GM19328 (cell line): ENCODE measurements around the gene LRRC56.

Experiments used
- ATAC-seq: cut with Tn5 transposase; IDR thresholded peaks from one replicate; pipeline ENCODE4 v1.9.1; 2021; ENCODE audit warnings: mild to moderate bottlenecking, moderate library complexity; ENCODE audit not compliant: unreplicated experiment

Gene LRRC56

DNA sequence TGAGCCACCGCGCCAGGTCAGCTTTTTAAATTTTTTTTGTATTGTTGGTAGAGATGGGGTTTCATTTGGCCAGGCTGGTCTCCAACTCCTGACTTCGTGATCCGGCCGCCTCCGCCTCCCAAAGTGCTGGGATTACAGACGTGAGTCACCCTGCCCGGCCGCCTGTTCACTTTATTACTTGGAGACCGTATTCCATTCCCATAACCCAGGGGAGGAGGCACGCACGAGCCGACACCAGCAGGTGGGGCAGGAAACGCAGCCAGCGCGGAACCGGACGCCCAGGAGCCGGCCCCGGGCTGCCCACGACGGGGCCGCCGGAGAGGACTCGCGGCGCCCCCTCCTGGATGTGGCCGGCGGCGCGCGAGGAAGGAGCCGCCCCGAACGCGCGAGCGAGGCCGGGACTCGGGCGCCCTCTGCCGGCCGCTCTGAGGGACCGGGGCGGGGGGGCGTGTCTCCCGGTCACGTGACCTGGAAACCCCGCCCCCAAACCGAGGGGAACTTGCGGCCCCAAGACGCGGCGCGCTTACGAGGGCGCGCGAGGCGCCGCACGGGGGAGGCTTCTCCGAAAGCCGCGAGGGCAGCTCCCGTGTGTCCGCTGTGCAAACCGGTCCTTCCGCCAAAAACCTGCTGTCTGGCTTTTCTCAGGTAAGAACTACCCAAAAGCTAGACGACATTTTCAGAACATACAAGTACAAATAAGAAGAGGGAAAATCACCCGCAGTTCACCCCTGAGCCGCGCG, 18.7 kb upstream of the LRRC56 start:
- peak; percentile 88 for ATAC-seq

DNA sequence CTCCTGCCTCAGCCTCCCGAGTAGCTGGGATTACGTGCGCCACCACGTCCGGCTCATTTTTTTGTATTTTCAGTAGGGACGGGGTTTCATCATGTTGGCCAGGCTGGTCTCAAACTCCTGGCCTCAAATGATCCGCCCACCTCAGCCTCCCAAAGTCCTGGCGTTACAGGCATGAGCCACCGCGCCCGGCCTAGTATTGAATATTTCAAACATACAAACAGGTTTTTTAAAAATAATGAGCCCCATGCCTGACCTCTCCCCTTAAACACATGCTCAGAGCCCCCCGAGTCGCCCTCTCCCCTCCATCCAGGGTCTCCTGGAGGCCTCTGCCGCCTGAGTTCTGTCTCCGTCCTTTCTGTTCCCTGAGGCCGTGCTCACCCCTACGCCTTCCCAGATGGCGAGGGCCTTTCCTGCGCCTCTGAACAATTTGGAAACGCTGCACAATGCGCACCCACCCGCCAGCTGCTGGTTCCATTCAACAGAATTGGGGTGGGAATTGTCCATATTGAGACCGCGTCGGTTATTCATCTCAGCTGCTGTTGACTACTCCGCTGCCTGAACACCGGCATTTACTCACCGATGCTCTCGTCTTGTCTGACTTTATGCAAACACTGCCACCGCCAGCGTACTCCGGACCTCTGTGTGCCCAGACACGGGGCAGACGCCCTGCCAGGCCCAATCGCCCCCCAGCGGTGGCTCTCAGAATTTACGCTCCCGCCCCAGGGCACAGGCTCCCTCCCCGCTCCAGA, 16.7 kb upstream of the LRRC56 start:
- no peak for ATAC-seq

DNA sequence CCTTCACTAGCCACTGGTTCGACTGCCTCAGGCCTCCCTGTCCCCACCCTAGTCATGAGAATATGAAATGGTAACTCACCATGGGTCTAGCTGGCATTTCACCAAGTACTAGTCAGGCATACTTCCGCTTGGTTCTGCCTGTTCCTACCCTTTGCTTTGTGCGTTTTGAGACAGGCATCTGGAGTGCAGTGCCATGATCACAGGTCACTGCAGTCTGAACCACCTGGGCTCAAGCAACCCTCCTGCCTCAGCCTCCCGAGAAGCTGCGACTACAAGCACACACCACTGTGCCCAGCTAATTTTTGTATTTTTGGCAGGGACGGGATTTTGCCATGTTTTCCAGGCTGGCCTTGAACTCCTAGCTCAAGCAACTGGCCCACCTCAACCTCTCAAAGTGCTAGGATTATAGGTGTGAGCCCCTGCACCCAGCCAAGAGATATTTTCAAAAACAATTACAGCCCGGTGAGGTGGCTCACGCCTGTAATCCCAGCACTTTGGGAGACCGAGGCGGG, 16.1 kb upstream of the LRRC56 start:
- ATAC-seq: no peak

DNA sequence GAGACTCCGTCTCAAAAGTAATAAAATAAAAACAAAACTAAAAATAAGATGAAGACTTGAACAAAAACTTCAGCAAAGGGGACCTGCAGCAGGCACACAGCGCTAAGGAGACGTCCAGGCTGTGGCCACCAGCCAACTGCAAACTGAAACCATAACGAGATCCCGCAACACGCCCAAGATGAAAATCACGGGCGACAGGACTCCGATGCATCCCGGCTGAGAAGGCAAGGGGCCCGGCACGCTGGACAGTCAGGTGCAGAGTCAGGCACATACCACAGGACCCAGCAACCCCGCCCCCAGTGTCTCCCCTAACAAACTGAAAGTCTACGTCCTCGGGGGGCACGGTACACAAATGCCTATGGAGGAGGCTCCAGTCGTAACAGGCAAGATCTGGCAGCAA, 11.1 kb upstream of the LRRC56 start:
- ATAC-seq: no peak

DNA sequence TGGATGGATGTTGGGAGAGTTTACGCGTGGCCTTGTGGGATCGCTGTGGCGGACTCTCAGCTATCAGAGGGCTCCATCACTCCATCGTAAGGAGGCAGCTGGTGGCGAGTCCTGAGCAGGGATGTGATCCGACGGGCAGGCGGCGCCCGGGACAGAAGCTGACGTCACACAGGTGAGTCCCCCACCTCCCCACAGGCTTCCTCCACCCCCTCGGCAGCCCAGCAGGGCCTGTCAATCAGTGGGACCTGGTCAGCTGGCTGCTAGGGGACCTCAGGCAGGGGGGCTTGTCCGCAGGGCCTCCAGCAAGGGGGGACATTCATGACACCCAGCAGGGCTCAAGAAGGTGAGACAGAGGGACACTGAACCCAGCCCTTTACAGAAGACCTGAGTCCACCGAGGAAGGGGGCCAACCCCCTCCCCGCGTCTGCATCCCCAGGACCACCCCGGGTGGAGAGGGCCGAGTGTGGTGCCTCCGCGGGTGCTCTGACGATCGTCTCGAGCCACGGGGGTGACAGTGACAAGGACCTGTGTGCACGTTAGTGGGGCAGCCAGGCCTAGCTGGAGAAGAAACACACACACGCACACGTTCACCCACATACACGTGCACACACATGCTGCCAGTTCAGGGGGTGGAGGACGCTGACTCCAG, 9.0 kb upstream of the LRRC56 start:
- ATAC-seq: no peak

DNA sequence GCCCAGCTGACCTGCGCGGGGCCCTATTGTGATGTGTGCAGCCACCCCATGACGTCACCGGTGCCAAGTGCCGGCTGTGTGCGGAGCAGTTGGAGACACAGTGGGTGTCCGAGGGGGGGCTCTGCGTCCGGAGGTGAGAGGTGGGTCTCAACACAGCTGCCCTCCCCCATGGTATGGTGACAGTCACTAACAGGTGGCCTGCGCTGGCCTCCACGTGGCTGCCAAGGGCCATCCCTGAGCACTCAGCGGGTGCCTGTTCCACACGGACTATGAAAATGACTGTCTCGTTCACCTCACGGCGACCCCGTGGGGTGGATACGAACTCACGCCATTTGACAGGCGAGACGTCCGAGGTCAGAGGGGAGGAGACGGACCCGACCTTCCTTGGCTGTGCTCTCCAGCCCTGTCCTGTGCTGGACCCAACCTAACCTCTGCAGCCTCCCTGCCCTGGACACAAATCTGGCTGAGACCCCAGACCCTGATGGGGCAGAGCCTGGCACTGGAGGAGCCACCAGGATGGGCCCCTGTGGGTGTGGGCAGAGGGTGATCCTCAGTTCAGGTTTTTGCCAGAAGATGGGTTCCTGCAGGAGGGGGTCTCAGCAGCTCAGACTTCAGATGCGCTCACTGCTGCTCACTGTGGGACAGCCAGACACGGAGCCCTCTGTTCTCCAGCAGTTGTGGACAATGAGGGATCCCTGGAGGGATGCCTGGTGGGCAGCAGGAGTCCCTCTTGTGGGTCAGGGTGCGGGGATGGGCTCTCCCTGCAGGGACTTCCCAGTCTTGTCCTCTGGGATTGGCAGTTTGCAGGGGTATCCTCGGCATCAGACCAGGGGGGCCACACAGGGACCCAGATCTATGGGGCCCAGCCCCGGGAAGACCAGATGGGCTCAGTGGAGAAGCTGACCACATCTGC, 8.3 kb upstream of the LRRC56 start:
- no peak for ATAC-seq

DNA sequence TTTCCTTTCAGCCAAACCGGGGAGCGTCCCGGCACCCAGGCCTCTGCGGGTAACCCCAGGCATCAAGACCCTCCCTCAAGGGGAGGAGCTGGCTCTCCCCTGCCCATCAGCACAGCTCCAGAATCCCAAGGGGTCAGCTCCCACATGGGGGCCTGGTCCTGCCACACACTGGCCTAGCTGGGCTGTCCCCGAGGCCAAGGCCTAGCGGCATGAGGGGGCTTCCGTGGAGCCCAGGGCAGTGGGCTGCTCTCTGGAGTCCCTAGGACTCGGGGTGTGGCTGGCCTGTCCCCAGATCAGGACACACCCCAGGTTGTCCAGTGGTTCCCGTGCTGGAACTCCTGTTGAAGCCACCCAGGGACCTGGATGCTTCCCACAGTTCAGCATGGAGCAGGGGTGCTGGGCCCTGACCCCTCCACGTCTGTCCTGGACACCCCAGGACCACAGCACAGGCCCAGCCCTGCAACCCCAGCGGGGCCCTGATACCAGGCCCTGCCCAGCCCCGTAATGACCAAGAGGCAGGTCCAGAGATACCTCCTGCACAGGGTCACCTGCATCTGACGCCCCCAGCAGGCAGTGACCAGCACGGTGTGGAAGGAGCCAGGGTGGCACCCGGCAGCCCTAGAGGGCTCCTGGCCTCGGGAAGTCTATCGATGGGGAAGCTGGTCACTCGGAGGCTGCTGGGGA, 7.5 kb upstream of the LRRC56 start:
- no peak for ATAC-seq

DNA sequence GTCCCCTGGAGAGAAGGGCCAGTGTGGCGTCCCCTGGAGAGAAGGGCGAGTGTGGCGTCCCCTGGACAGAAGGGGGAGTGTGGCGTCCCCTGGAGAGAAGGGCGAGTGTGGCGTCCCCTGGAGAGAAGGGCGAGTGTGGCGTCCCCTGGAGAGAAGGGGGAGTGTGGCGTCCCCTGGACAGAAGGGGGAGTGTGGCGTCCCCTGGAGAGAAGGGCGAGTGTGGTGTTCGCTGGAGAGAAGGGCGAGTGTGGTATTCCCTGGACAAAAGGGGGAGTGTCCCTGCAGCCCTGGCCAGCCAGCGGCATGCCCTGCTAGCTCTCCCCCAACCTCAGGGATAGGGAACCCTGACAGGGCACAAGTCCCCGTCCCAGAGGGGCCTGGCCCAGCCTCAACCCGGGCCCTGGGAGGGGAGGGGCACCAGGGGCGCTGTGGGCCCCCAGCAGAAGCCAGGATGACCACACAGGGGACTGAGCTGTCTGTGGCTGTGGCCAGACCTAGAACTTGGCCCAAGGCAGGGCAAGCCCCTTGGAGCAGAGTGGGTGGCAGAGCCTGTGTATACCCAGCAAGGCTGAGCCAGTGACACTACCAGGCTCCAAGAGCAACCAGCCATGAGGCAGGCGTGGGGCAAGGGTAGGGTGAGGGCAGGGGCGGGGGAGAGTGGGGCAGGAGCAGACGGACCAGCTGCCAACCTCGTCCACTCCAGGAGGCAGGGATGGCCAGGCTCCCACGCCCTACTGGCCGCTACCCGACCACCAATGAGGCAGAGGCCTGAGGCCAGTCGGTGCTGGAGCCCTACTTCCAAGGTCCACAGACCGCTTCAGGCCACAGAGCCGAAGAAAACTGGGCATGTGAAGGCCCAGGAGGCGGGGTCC, 6.1 kb upstream of the LRRC56 start:
- no peak for ATAC-seq

DNA sequence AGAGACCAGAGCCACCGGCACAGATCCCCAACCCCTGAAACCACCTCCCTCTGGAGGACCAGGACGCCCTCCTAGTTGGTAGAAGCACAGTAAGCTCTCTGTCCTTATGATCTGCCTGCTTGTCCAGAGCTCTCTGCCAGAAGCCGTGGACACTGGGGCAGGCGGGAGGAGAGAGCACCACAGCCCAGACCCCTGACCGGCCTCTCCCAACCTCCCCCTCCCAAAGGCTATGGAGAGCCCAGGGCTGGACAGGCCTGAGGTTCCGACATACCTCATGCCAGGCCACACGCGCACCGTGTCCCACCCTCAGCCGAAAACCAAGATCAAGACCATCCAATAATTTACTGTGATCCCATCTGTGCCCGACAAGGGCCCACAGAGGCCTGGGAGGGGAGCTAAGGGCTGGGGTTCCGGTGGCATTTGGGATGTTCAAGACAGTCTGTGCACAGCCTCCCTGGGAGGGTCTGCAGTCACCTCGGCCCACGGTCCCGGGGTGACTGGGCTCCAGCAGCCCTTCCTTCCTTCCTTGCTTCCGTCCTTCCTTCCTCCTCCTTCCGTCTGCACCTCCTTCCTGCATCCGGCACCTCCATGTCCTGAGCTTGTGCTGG, 5.3 kb upstream of the LRRC56 start:
- no peak for ATAC-seq

DNA sequence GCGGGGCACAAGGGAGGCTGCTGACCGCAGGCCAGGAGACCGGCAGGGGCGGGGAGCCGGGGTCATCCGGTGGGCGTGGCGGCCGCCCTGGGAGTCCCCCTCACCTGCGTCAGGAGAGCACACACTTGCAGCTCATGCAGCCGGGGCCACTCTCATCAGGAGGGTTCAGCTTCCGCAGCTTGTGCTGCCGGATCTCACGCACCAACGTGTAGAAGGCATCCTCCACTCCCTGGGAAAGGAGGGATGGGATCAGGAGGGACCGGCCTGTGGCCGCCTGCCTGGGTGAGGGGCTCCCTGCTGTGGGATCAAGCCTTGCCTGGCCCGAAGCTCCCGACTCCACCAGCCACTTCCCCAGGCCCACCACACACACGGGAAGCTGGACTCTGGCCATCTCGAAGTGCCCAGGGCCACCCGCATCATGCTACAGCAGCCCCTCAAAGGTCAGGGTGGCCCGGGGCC, 4.8 kb upstream of the LRRC56 start:
- no peak for ATAC-seq

DNA sequence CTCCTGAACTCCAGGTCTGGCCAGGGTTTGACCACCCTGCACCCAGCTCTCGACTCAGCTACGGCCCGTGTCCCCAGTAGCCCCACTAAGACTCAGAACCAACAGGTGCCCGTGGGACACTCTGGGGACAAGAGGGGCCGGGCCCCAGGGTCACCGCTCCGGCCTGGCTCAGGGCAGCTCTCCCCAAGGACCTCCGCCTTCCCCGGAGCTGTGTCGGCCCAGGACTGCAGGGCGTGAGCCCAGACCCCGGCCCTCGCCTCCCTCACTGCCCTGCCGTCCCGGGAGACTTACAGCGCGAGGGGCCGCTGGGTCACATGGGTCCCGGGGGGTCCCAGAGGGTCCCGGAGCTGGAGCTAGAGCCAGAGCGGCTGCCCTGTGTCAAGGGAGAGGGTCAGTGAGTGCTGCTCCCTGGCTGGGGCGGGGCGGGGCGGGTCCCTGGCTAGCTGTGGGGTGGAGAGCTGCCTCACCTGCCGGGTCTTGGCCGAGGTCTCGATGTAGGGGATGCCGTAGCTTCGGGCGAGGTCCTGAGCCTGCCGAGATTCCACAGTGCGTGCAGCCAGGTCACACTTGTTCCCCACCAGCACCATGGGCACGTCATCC, 4.2 kb upstream of the LRRC56 start:
- ATAC-seq: no peak

DNA sequence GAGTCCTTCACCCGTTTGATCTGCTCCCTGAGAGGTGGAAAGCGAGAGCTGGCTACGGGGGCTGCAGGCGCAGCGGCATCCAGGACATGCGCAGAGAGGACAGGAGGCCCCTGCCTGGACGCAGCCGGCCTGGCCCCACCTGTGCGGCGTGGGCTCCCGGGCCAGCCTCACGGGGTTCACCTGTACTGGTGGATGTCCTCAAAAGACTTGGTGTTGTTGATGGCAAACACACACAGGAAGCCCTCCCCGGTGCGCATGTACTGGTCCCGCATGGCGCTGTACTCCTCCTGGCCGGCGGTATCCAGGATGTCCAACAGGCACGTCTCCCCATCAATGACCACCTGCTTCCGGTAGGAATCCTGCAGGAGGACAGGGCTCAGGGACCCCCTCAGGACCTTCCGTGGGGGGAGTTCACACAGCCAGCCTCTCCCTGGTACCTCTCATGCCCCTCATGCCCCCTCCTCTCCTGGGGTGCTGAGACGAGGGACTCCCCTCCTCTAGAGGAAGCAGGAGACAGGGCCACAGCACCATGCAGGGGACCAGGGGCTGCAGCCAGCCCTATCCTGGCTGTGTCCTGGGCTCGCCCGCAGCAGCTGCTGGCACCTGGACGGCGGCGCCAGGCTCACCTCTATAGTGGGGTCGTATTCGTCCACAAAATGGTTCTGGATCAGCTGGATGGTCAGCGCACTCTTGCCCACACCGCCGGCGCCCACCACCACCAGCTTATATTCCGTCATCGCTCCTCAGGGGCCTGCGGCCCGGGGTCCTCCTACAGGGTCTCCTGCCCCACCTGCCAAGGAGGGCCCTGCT, 3.5 kb upstream of the LRRC56 start:
- no peak for ATAC-seq

DNA sequence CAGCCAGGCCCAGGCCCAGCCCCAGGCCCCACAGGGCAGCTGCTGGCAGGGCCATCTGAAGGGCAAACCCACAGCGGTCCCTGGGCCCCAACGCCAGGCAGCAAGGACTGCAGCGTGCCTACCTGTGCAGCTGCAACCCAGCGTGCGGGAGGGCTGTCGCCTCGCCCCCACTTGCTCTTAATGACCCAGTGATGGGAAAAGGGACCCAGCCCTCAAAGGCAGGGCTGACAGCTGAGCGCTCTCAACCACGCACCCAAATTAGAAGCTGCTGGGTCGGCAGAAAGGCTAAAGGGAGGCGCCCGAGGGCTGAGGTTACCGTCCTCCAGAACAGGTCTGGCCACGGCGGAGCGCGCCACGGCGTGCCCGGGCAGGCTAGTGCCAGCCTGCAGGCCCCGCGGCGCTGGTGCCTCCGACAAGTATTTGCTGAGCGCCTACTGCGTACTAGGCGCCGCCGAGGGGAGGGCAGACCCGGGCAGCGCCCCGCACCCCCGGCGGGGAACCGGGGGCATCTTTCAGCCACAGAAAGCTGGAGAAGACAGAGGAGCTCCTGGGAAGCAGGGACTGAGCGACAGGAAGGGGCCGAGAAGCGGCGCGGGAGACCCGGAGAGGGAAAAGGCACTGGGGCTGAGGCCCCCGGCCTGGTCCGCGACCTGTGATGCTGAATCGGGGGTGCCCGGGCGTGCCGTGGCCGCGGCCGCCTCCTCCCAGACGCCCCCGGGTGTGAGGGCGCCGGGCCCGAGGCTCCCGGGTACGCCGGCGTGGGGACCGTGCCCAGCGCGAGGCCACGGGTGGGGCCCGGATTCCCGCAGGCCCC, 2.7 kb upstream of the LRRC56 start:
- ATAC-seq: no peak

DNA sequence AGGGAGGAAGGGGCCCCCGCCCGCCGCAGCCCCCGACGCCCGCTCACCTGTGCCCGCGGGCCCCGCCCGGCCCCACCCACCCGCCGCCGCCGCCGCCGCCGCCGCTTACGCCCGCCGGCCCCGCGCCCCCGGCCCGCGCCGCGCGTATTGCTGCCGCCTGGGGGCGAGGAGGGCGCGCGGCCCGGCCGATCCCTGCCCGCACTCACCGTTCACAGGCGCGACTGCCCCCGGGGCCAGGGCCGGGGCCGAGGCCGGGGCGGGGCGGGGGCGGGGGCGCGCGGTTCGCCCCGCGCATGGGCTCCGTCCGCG, 2.2 kb upstream of the LRRC56 start:
- no peak for ATAC-seq

DNA sequence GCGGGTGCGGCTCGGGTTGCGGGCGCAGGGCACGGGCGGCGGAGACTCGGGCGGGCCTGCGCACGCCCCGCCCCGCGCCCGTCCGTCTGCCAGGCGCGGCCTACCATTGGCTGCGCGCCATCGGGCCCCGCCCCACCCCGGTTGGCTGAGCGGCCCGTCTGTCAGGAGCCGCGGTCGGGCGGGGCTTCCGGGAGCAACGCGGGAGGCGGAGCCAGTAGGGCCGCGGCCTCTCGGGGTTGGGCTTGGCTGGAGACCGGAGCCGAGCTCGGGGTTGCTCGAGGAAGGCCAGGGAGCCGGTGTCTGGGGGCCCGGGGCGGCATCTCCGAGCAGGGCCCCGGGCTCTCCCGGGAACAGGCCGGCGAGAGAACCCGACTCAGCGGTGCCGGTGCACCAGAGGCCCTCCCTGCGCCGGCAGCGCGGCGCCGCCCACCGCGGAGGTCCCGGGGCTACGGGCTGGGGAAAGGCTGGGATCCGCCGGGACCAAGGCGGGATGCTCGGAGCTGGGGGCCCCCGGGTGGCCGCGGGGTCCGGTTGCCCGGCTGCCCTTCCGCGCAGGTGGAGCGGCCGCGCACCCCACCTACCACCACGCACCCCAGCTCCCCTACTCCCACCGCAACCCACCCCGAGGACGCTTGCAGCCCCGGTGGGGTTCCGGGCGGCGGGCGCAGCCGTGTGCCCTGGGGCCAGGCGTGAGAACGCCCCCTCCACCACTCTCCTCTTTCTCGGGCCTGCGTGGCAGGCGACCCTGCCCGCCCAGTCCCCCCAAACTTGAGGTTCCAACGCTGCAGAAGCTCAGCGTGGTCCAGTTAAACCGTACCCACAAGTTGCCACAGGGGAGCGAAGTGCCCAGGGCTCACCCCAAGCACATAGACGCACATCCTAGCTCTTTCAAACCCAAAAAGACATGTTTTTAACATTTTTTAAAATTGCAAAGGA, 1.5 kb upstream of the LRRC56 start, which contains the start of gene HRAS:
HRAS (minus strand) TSS at position 58 of the 936 bp plus-strand sequence.
- peak; percentile 69 for ATAC-seq
